Measurements from ENCODE around the gene EFCAB14. TPM values are rescaled to one million over a fixed set of nuclear protein-coding genes. Genes with fewer than 3 reads are reported as not detected.
"Not testable (repeated sequence)": the region's sequence is repeated elsewhere in the genome, so short reads cannot be mapped to it uniquely, and the experiment has no call there.

The EFCAB14 gene
- total and polyA plus RNA-seq, 4 donors: 39.9 to 108 (median 73.8) TPM

DNA sequence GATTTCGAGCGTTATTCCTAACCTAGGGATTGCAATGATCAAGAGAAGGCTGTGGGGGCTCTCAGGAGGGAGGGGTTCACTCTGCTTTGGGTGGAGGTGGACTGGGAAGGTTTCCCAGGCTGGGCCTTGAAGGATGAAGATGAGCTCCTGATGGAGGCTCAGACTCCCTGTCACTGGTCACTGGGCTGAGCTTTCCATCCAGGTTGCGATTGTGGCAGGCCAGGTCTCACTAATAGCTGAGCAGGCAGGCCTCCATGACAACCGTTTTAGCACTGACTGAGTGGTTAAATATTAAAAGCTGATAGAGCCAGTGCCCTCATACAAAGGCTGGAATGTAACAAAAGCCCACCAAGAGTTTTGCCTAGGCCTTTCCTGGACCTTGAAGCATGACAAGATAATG, 36.2 kb upstream of the EFCAB14 start:
- H3K4me1 ChIP-seq (ENCODE audit: control insufficient read depth in 1 of 2, insufficient read depth in 2 of 2, low read length in 2 of 2): no peaks in the 10 kb centered on the region
- no peak for DNase-seq
- no peak for ATAC-seq (ENCODE audit: low FRiP score)
- no peak overlapping the region for H3K4me3 ChIP-seq (ENCODE audit: low read length in 2 of 2)
- H3K27ac ChIP-seq (ENCODE audit: low read depth in 1 of 2, low read length in 2 of 2): no peak overlapping the region
- H3K27me3 ChIP-seq (ENCODE audit: control insufficient read depth in 1 of 2, insufficient read depth in 2 of 2, low read length in 1 of 2): no peaks in the 10 kb centered on the region
- H3K9me3 ChIP-seq (ENCODE audit: control insufficient read depth, low read length): peaks cover 1% of the 10 kb centered on the region
- intact Hi-C loops (cut with DNase I): no loop called here
- no peaks in the 10 kb centered on the region for H3K36me3 ChIP-seq (ENCODE audit: control insufficient read depth in 1 of 2, insufficient read depth in 2 of 2, low read length in 1 of 2)
- WGBS, 2 donors: 84% methylated on average over 4 of the region's 4 CpGs

DNA sequence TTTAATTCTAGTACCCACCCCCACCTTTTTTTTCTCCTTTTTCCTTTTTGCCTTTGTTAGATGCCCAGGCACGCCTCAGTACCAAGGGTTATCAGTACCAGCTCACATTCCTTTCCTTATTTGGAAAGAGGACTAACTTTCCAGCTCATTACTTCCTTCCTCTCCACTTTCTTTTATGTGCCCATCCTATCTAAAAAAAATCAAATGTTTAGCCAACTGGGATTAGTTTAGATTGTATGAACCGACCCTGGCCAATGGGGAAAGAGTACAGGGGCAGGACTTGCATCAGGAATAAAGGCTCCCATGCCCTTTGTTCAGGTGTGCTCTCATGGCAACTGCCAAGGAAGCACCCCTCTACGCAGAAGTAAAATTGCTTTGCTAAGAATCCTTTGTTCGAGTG, 35.8 kb upstream of the EFCAB14 start:
- 60 to 63% methylated on average over 4 of the region's 4 CpGs for WGBS, 2 donors
- H3K9me3 ChIP-seq (ENCODE audit: control insufficient read depth, low read length); H3K27ac ChIP-seq (ENCODE audit: low read depth in 1 of 2, low read length in 2 of 2); H3K4me3 ChIP-seq (ENCODE audit: low read length in 2 of 2); ATAC-seq (ENCODE audit: low FRiP score); H3K27me3 ChIP-seq (ENCODE audit: control insufficient read depth in 1 of 2, insufficient read depth in 2 of 2, low read length in 1 of 2); intact Hi-C loops (cut with DNase I); H3K4me1 ChIP-seq (ENCODE audit: control insufficient read depth in 1 of 2, insufficient read depth in 2 of 2, low read length in 2 of 2); H3K36me3 ChIP-seq (ENCODE audit: control insufficient read depth in 1 of 2, insufficient read depth in 2 of 2, low read length in 1 of 2); DNase-seq: not testable (repeated sequence)

DNA sequence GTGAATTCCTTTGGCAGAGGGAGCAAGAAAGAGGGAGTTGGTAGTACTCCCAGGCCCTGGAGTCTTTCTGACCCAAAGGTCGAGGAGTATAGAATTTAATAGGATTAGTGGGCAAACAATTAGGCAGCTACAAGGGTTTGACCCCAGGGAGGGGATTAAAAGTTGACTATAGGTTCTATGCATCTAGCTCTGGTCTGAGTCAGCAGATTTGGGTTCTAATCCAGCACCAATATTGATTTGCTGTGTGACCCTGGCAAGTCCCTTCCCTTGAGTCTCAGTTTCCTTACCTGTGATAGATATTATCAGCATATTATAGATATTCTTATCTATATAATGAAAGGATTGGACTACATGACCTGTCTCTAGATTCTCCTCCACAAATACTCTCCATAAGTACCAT, 35.1 kb upstream of the EFCAB14 start:
- DNase-seq: no peak
- Histone ChIP-seq H3K4me1 (ENCODE audit: control insufficient read depth in 1 of 2, insufficient read depth in 2 of 2, low read length in 2 of 2) (no peaks in the 10 kb centered on the region), H3K4me3 (ENCODE audit: low read length in 2 of 2) (no peak overlapping the region), H3K9me3 (ENCODE audit: control insufficient read depth, low read length) (peaks cover 1% of the 10 kb centered on the region), H3K27ac (ENCODE audit: low read depth in 1 of 2, low read length in 2 of 2) (no peak overlapping the region), H3K27me3 (ENCODE audit: control insufficient read depth in 1 of 2, insufficient read depth in 2 of 2, low read length in 1 of 2) (no peaks in the 10 kb centered on the region), H3K36me3 (ENCODE audit: control insufficient read depth in 1 of 2, insufficient read depth in 2 of 2, low read length in 1 of 2) (no peaks in the 10 kb centered on the region)
- ATAC-seq (ENCODE audit: low FRiP score): no peak
- intact Hi-C loops (cut with DNase I): no loop called here
- WGBS, 2 donors: 68 to 88% methylated on average over 1 of the region's 1 CpG

DNA sequence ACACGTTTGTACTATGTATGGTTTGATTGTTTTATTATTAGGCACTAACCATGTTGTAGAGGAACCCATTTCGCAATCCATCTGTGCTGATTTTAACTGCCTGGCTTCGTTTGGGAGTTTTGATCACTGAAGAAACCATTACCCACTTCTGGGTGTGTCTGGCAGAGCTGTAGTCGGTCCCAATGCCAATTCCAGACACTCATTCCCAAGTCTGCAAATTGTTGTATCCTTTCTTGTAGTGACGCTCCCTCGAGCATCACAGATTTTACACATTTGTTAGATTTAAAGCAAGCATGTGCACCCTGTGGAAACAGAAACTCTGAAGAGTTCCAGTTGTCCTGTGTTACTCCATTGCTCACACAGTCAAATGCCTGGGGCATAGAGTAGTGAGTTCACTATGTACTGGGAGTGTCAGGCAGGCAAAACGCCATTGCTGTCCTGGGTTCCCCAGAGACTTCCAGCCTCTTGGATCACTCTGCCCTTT, 31.0 kb upstream of the EFCAB14 start:
- Histone ChIP-seq H3K4me1 (ENCODE audit: control insufficient read depth in 1 of 2, insufficient read depth in 2 of 2, low read length in 2 of 2) (no peaks in the 10 kb centered on the region), H3K36me3 (ENCODE audit: control insufficient read depth in 1 of 2, insufficient read depth in 2 of 2, low read length in 1 of 2) (no peaks in the 10 kb centered on the region), H3K27me3 (ENCODE audit: control insufficient read depth in 1 of 2, insufficient read depth in 2 of 2, low read length in 1 of 2) (no peaks in the 10 kb centered on the region), H3K4me3 (ENCODE audit: low read length in 2 of 2) (no peak overlapping the region), H3K27ac (ENCODE audit: low read depth in 1 of 2, low read length in 2 of 2) (no peak overlapping the region), H3K9me3 (ENCODE audit: control insufficient read depth, low read length) (peaks cover 1% of the 10 kb centered on the region)
- intact Hi-C loops (cut with DNase I): no loop called here
- WGBS, 2 donors: 52 to 54% methylated on average over 7 of the region's 7 CpGs
- ATAC-seq (ENCODE audit: low FRiP score) (no peak), DNase-seq (no peak)

DNA sequence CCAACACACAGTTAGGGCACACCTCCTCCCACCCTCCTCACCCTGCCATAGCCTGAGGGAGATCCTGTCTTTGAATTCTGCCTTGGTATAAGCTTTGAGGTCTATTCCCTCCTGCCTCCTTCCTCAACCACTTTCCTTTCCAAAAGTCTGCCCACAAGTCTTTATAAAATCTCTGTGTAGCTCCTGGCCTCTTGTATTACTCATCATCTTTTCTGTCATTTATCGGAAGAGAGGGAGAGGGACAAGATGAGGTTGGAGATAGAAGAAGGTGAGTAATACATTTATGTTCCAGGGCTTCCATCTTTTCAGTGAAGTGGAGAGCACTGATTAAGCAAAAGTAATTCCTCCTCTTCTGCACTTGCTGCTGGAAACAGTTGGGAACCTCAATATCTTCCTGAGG, 30.5 kb upstream of the EFCAB14 start:
- intact Hi-C loops (cut with DNase I): no loop called here
- DNase-seq (no peak), ATAC-seq (ENCODE audit: low FRiP score) (no peak)
- Histone ChIP-seq H3K27me3 (ENCODE audit: control insufficient read depth in 1 of 2, insufficient read depth in 2 of 2, low read length in 1 of 2) (no peaks in the 10 kb centered on the region), H3K27ac (ENCODE audit: low read depth in 1 of 2, low read length in 2 of 2) (no peak overlapping the region), H3K4me1 (ENCODE audit: control insufficient read depth in 1 of 2, insufficient read depth in 2 of 2, low read length in 2 of 2) (no peaks in the 10 kb centered on the region), H3K4me3 (ENCODE audit: low read length in 2 of 2) (no peak overlapping the region), H3K9me3 (ENCODE audit: control insufficient read depth, low read length) (peaks cover 1% of the 10 kb centered on the region), H3K36me3 (ENCODE audit: control insufficient read depth in 1 of 2, insufficient read depth in 2 of 2, low read length in 1 of 2) (no peaks in the 10 kb centered on the region)
- WGBS, 2 donors: 83 to 95% methylated on average over 1 of the region's 1 CpG

DNA sequence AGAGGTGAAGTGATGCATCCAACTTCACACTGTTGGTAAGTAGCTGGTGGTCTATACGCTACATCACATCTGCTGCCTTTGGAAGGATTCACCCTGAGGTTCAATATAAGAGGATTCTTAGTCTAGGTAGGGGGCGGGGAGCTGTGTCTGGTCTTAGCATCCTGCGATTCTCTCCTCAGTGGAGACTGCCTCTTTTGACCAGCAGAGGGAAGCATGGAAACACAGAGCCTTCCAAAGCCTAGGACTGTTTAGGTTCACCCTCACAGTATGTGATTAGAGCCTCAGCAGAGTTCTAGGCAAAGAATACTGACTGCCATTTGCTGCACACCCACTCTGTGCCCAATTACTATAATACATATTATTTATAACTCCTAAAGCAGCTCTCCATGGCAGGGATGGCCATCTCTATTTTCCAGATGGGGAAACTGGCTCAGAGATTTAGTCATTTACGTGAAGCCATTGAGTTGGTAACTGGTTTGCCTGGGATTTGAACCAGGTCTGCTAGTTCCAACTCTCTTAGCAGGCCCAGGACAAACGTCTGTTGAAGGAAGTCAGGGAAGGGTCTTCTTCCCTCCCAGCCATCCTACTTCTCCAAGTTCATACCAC, 28.9 kb upstream of the EFCAB14 start:
- intact Hi-C loops (cut with DNase I): no loop called here
- ATAC-seq (ENCODE audit: low FRiP score): peak; percentile 68

DNA sequence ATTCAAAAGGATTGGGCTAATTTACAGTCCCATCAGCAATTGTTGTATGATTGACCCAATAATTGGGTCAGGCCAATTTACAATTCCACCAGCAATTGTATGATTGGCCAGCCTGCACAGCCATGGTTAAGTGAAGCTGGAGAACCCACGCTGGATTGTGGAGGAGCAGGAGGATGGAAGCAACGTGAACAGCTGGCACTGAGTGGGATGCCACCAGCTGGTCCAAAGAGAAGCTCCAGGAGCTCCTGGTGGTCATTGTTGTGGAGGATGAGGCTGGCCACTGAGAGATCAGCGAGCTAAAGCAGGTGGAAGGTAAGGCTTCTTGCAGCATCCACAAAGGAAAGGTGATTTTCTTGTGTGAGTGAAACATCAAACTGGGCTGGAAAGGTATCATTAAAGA, 23.2 kb upstream of the EFCAB14 start:
- Histone ChIP-seq H3K27ac (ENCODE audit: low read depth in 1 of 2, low read length in 2 of 2) (no peak overlapping the region), H3K4me3 (ENCODE audit: low read length in 2 of 2) (no peak overlapping the region), H3K27me3 (ENCODE audit: control insufficient read depth in 1 of 2, insufficient read depth in 2 of 2, low read length in 1 of 2) (no peaks in the 10 kb centered on the region), H3K36me3 (ENCODE audit: control insufficient read depth in 1 of 2, insufficient read depth in 2 of 2, low read length in 1 of 2) (no peaks in the 10 kb centered on the region), H3K4me1 (ENCODE audit: control insufficient read depth in 1 of 2, insufficient read depth in 2 of 2, low read length in 2 of 2) (no peaks in the 10 kb centered on the region), H3K9me3 (ENCODE audit: control insufficient read depth, low read length) (no peaks in the 10 kb centered on the region)
- DNase-seq (no peak), ATAC-seq (ENCODE audit: low FRiP score) (no peak)
- WGBS, 2 donors: 59% methylated on average over 3 of the region's 3 CpGs
- intact Hi-C loops (cut with DNase I): no loop called here

More for the DNA sequence above, 28.9 kb upstream of the EFCAB14 start:
- 30 to 35% methylated on average over 5 of the region's 5 CpGs for WGBS, 2 donors
- H3K4me1 ChIP-seq (ENCODE audit: control insufficient read depth in 1 of 2, insufficient read depth in 2 of 2, low read length in 2 of 2): no peaks in the 10 kb centered on the region
- no peaks in the 10 kb centered on the region for H3K27me3 ChIP-seq (ENCODE audit: control insufficient read depth in 1 of 2, insufficient read depth in 2 of 2, low read length in 1 of 2)
- H3K36me3 ChIP-seq (ENCODE audit: control insufficient read depth in 1 of 2, insufficient read depth in 2 of 2, low read length in 1 of 2): no peaks in the 10 kb centered on the region
- H3K4me3 ChIP-seq (ENCODE audit: low read length in 2 of 2): no peak overlapping the region
- H3K27ac ChIP-seq (ENCODE audit: low read depth in 1 of 2, low read length in 2 of 2): no peak overlapping the region
- no peak for DNase-seq
- H3K9me3 ChIP-seq (ENCODE audit: control insufficient read depth, low read length): peaks cover 1% of the 10 kb centered on the region

DNA sequence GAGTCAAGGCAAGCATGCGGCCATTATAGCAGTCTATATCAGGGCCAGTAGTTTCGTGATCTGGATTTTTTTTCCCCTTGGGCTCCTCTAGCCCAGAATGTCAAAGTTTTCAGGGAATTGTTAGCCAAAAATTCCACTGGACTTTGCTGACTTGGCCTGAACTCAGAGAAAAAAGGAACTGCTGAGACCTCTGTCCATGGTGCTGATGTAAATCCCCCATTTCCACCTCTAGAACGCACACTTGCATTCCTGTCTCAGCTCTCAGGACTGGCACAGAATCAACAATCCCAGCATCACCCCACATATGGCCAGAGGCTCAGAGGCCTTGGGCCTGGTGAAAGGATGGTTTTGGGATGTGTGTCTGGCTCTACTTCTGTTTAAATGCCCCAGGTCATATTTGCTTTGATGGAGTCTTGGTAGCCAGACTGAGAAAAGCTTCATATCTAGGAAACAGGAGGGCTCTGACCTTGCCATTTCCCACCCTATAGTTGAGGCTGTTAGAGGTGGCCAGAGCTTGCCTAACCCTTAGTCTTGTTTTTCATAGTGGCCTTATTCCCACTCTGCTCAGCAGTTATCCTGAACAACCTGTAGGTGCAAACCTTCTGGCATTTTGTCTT, 16.9 kb upstream of the EFCAB14 start:
- H3K4me1 ChIP-seq (ENCODE audit: control insufficient read depth in 1 of 2, insufficient read depth in 2 of 2, low read length in 2 of 2): no peaks in the 10 kb centered on the region
- ATAC-seq (ENCODE audit: low FRiP score): no peak
- no peak for DNase-seq
- intact Hi-C loops (cut with DNase I): no loop called here
- 2 to 5% methylated on average over 3 of the region's 3 CpGs for WGBS, 2 donors
- H3K27me3 ChIP-seq (ENCODE audit: control insufficient read depth in 1 of 2, insufficient read depth in 2 of 2, low read length in 1 of 2): no peaks in the 10 kb centered on the region
- H3K36me3 ChIP-seq (ENCODE audit: control insufficient read depth in 1 of 2, insufficient read depth in 2 of 2, low read length in 1 of 2): no peaks in the 10 kb centered on the region
- H3K9me3 ChIP-seq (ENCODE audit: control insufficient read depth, low read length): no peaks in the 10 kb centered on the region
- no peak overlapping the region for H3K27ac ChIP-seq (ENCODE audit: low read depth in 1 of 2, low read length in 2 of 2)
- no peak overlapping the region for H3K4me3 ChIP-seq (ENCODE audit: low read length in 2 of 2)

DNA sequence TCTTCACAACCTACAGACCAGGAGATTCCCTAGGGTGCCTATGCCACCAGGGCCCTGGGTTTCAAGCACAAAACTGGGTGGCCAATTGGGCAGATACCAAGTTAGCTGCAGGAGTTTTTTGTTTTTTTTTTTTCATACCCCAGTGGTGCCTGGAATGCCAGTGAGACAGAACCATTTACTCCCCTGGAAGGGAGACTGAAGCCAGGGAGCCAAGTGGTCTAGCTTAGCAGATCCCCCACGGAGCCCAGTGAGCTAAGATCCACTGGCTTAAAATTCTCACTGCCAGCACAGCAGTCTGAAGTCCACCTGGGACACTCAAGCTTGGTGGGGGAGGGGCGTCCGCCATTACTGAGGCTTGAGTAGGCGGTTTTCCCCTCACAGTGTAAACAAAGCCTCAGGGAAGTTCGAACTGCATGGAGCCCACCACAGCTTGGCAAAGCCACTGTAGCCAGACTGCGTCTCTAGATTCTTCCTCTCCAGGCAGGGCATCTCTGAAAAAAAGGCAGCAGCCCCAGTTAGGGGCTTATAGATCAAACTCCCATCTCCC, 9.5 kb upstream of the EFCAB14 start:
- not testable (repeated sequence) for H3K4me1 ChIP-seq (ENCODE audit: control insufficient read depth in 1 of 2, insufficient read depth in 2 of 2, low read length in 2 of 2); H3K9me3 ChIP-seq (ENCODE audit: control insufficient read depth, low read length); H3K36me3 ChIP-seq (ENCODE audit: control insufficient read depth in 1 of 2, insufficient read depth in 2 of 2, low read length in 1 of 2); H3K27me3 ChIP-seq (ENCODE audit: control insufficient read depth in 1 of 2, insufficient read depth in 2 of 2, low read length in 1 of 2); DNase-seq; ATAC-seq (ENCODE audit: low FRiP score); H3K4me3 ChIP-seq (ENCODE audit: low read length in 2 of 2); H3K27ac ChIP-seq (ENCODE audit: low read depth in 1 of 2, low read length in 2 of 2)
- intact Hi-C loops (cut with DNase I): loop anchor here (10.0 kb wide), 2 partner anchors 114 to 284 kb away; partner anchors contain the start of gene MOB3C (in 1 of the 2)
- 33 to 38% methylated on average over 6 of the region's 6 CpGs for WGBS, 2 donors

All from aorta (tissue), 5 donors.